Liver (tissue), 3 donors: ENCODE data around the gene EIF4E3.

Source experiments
- EGR1 ChIP-seq, 2 donors: IDR thresholded peaks; 2 replicates each; pipeline ENCODE4 v1.6.1; 2016 to 2018; ENCODE audit warnings: antibody characterized with exemption in 2 of 2, low read depth in 2 of 2
- GABPA ChIP-seq, 2 donors: IDR thresholded peaks in 1 of 2; conservative IDR thresholded peaks in 1 of 2; 2 replicates each; pipeline ENCODE4 v1.6.1; 2016; ENCODE audit warnings: antibody characterized with exemption in 2 of 2, mild to moderate bottlenecking in 1 of 2, moderate library complexity in 1 of 2
- HNF4G ChIP-seq: IDR thresholded peaks from 2 replicates; pipeline ENCODE4 v1.6.1; 2016; ENCODE audit warnings: antibody characterized with exemption
- JUND ChIP-seq, 2 donors: IDR thresholded peaks; 2 replicates each; pipeline ENCODE4 v1.6.1; 2016; ENCODE audit warnings: antibody characterized with exemption in 2 of 2
- RAD21 ChIP-seq, 2 donors: IDR thresholded peaks; 2 replicates each; pipeline ENCODE4 v1.6.1; 2016; ENCODE audit warnings: antibody characterized with exemption in 2 of 2, mild to moderate bottlenecking in 2 of 2
- RXRA ChIP-seq, 2 donors: IDR thresholded peaks; 2 replicates each; pipeline ENCODE4 v1.6.1; 2017 to 2018; ENCODE audit warnings: antibody characterized with exemption in 2 of 2, mild to moderate bottlenecking in 1 of 2
- TAF1 ChIP-seq: conservative IDR thresholded peaks from 2 replicates; pipeline ENCODE4 v1.6.1; 2016; ENCODE audit warnings: antibody characterized with exemption, mild to moderate bottlenecking
- YY1 ChIP-seq: IDR thresholded peaks from 2 replicates; pipeline ENCODE4 v1.6.1; 2016; ENCODE audit warnings: antibody characterized with exemption, mild to moderate bottlenecking
- TF ChIP-seq, protein P1 (sequence below): fragments of 150-350 bp; IDR thresholded peaks from 2 replicates; pipeline ENCODE4 v1.5.1; 2017; ENCODE audit warnings: improper control_type of control experiment, low read depth, low read length; ENCODE audit not compliant: missing input control
- TF ChIP-seq, protein P2 (sequence below): IDR thresholded peaks from 2 replicates; pipeline ENCODE4 v1.6.1; 2016; ENCODE audit warnings: antibody characterized with exemption, mild to moderate bottlenecking
- TF ChIP-seq, protein P3 (sequence below): IDR thresholded peaks from 2 replicates; pipeline ENCODE4 v1.6.1; 2016; ENCODE audit warnings: antibody characterized with exemption
- TF ChIP-seq, protein P4 (sequence below): IDR thresholded peaks from 2 replicates; pipeline ENCODE4 v1.6.1; 2016; ENCODE audit warnings: antibody characterized with exemption
- TF ChIP-seq, protein P5 (sequence below): IDR thresholded peaks from 2 replicates; pipeline ENCODE4 v1.6.1; 2016; ENCODE audit warnings: antibody characterized with exemption
- donor health status: healthy.
- donor health status: healthy.

DNA sequence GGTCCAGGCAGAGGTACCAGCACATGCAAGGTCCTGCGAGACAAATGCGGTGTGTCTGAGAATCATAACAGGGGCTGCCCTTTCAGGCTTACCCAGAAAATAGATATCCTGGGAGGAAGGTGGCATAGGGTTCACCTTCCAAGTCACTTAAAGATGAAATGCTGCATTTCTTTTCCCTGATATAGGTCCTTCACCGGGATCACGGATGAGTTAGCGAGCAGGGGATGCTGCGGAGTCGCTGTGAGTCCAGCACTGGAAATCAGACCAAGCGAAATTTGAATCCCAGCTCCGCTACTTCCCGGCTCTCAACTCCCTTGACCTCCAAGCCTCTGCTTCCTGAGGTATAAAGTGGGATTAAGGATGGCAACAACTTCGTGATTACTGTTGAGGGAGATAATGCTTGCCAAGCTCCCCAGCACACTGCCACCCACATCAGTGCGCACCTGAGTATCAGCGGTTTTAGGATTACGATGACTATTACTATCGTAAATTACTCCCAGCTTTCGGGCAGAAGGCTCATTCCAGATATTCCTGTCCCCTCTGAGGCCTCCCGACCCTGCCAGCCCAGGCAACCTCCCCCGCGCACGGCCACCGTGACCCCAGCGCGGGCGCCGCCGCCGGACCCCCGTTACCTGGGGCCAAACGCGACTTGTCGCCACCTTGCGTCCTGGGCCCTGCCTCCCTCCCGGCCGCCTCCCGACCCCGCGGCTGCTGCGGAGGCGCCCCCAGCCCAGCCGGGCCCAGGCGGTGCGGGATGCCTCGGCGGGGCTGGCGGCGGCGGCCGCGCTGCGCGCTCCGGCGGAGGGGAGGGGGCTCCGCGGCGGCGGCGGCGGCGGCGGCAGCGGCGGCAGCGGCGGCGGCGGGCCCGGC, 27.9 kb upstream of the EIF4E3 start:
- TF ChIP-seq, protein P1, sequence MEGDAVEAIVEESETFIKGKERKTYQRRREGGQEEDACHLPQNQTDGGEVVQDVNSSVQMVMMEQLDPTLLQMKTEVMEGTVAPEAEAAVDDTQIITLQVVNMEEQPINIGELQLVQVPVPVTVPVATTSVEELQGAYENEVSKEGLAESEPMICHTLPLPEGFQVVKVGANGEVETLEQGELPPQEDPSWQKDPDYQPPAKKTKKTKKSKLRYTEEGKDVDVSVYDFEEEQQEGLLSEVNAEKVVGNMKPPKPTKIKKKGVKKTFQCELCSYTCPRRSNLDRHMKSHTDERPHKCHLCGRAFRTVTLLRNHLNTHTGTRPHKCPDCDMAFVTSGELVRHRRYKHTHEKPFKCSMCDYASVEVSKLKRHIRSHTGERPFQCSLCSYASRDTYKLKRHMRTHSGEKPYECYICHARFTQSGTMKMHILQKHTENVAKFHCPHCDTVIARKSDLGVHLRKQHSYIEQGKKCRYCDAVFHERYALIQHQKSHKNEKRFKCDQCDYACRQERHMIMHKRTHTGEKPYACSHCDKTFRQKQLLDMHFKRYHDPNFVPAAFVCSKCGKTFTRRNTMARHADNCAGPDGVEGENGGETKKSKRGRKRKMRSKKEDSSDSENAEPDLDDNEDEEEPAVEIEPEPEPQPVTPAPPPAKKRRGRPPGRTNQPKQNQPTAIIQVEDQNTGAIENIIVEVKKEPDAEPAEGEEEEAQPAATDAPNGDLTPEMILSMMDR = no peak
- TF ChIP-seq, protein P2, sequence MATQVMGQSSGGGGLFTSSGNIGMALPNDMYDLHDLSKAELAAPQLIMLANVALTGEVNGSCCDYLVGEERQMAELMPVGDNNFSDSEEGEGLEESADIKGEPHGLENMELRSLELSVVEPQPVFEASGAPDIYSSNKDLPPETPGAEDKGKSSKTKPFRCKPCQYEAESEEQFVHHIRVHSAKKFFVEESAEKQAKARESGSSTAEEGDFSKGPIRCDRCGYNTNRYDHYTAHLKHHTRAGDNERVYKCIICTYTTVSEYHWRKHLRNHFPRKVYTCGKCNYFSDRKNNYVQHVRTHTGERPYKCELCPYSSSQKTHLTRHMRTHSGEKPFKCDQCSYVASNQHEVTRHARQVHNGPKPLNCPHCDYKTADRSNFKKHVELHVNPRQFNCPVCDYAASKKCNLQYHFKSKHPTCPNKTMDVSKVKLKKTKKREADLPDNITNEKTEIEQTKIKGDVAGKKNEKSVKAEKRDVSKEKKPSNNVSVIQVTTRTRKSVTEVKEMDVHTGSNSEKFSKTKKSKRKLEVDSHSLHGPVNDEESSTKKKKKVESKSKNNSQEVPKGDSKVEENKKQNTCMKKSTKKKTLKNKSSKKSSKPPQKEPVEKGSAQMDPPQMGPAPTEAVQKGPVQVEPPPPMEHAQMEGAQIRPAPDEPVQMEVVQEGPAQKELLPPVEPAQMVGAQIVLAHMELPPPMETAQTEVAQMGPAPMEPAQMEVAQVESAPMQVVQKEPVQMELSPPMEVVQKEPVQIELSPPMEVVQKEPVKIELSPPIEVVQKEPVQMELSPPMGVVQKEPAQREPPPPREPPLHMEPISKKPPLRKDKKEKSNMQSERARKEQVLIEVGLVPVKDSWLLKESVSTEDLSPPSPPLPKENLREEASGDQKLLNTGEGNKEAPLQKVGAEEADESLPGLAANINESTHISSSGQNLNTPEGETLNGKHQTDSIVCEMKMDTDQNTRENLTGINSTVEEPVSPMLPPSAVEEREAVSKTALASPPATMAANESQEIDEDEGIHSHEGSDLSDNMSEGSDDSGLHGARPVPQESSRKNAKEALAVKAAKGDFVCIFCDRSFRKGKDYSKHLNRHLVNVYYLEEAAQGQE = no peak
- no peak for TF ChIP-seq RAD21 (IDR thresholded peaks at IDR 0.05)
- TF ChIP-seq, protein P3, sequence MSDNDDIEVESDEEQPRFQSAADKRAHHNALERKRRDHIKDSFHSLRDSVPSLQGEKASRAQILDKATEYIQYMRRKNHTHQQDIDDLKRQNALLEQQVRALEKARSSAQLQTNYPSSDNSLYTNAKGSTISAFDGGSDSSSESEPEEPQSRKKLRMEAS = no peak
- TF ChIP-seq, protein P4, sequence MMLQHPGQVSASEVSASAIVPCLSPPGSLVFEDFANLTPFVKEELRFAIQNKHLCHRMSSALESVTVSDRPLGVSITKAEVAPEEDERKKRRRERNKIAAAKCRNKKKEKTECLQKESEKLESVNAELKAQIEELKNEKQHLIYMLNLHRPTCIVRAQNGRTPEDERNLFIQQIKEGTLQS = no peak
- TF ChIP-seq GABPA (IDR thresholded peaks at IDR 0.05 in 1 of 2, conservative IDR thresholded peaks at IDR 0.05 in 1 of 2) = no peak
- no peak for TF ChIP-seq YY1
- TF ChIP-seq TAF1 = no peak
- TF ChIP-seq, protein P5, sequence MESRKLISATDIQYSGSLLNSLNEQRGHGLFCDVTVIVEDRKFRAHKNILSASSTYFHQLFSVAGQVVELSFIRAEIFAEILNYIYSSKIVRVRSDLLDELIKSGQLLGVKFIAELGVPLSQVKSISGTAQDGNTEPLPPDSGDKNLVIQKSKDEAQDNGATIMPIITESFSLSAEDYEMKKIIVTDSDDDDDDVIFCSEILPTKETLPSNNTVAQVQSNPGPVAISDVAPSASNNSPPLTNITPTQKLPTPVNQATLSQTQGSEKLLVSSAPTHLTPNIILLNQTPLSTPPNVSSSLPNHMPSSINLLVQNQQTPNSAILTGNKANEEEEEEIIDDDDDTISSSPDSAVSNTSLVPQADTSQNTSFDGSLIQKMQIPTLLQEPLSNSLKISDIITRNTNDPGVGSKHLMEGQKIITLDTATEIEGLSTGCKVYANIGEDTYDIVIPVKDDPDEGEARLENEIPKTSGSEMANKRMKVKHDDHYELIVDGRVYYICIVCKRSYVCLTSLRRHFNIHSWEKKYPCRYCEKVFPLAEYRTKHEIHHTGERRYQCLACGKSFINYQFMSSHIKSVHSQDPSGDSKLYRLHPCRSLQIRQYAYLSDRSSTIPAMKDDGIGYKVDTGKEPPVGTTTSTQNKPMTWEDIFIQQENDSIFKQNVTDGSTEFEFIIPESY = no peak
- no peak for TF ChIP-seq JUND (IDR thresholded peaks at IDR 0.05)
- TF ChIP-seq EGR1 (IDR thresholded peaks at IDR 0.05; ENCODE audit: low read depth in 2 of 2) = no peak
- no peak for TF ChIP-seq HNF4G
- TF ChIP-seq RXRA (IDR thresholded peaks at IDR 0.05) = no peak
